HEK293T (cell line): ENCODE results near the gene SLC34A1.

Source experiments
- ARNT ChIP-seq: fragments of 450-650 bp; IDR thresholded peaks from 2 replicates; pipeline ENCODE4 v1.6.1; 2017; ENCODE audit warnings: mild to moderate bottlenecking
- BHLHE40 ChIP-seq: fragments of 450-650 bp; IDR thresholded peaks from 2 replicates; pipeline ENCODE4 v1.6.1; 2016; ENCODE audit warnings: mild to moderate bottlenecking, moderate library complexity, borderline replicate concordance
- CTBP1 ChIP-seq: fragments of 450-650 bp; IDR thresholded peaks from 2 replicates; pipeline ENCODE4 v1.6.1; 2016; ENCODE audit warnings: borderline replicate concordance
- ELF4 ChIP-seq: fragments of 450-650 bp; IDR thresholded peaks from 2 replicates; pipeline ENCODE4 v1.6.1; 2017; ENCODE audit warnings: antibody characterized with exemption
- FOXA1 ChIP-seq: fragments of 450-650 bp; IDR thresholded peaks from 2 replicates; pipeline ENCODE4 v1.6.1; 2016; ENCODE audit warnings: mild to moderate bottlenecking
- FOXM1 ChIP-seq: fragments of 450-650 bp; IDR thresholded peaks from 2 replicates; pipeline ENCODE4 v1.6.1; 2017; ENCODE audit warnings: mild to moderate bottlenecking, borderline replicate concordance
- NFRKB ChIP-seq: fragments of 450-650 bp; IDR thresholded peaks from 2 replicates; pipeline ENCODE4 v1.6.1; 2016; ENCODE audit warnings: mild to moderate bottlenecking, moderate library complexity
- SP1 ChIP-seq: fragments of 450-650 bp; IDR thresholded peaks from 2 replicates; pipeline ENCODE4 v1.6.1; 2017
- SUZ12 ChIP-seq: fragments of 450-650 bp; IDR thresholded peaks from 2 replicates; pipeline ENCODE4 v1.6.1; 2016; ENCODE audit warnings: mild to moderate bottlenecking
- TARDBP ChIP-seq: fragments of 450-650 bp; IDR thresholded peaks from 2 replicates; pipeline ENCODE4 v1.6.1; 2016

DNA sequence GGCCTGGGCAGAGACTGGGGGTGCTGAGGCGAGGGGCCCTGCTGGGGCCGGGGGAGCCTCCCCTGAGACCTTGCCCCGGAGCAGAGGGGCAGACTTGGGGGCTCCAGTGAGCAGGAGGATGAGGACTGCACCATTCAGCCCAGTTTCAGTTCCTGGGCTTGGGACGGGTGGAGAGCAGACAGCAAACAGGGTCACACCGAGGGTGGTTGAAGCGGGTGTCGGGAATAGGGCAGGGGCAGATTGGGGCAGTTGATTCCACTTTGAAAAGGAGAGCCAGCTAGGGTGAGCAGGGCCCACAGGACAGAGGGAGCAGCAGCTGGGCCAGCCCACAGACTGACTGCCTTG lies 46.7 kb downstream of the SLC34A1 start:
- TF ChIP-seq TARDBP = no peak
- TF ChIP-seq FOXM1 = no peak
- TF ChIP-seq SP1 = no peak
- TF ChIP-seq FOXA1 = no peak
- TF ChIP-seq NFRKB = no peak
- TF ChIP-seq ARNT = no peak
- no peak for TF ChIP-seq ELF4
- TF ChIP-seq BHLHE40 = no peak
- no peak for TF ChIP-seq SUZ12
- no peak for TF ChIP-seq CTBP1
